ENCODE results near the gene HSD17B8. TPM values are rescaled to one million over a fixed set of nuclear protein-coding genes. Genes with fewer than 3 reads are reported as not detected.

Gene HSD17B8
- total RNA-seq, 4 donors from 2014 or later: 30.2 to 79.4 (median 40.9) TPM

- Histone ChIP-seq H3K27me3 (no peaks in the 10 kb centered on the region), H3K9me3 (no peaks in the 10 kb centered on the region), H3K4me3 (replicated peaks in 1 of 3) (no peak overlapping the region), H3K4me1 (peaks cover 10 to 16% of the 10 kb centered on the region in 2 donors), H3K36me3 (no peaks in the 10 kb centered on the region), H3K27ac (no peak overlapping the region)
- no peak for DNase-seq
- intact Hi-C loops (cut with DNase I): no loop called here
- TF ChIP-seq CTCF (IDR thresholded peaks at IDR 0.05) (no peak), POLR2A (IDR thresholded peaks at IDR 0.05) (no peak)
- WGBS, 2 donors: 97 to 98% methylated on average over 13 of the region's 13 CpGs
Observed at GRCh38 chr6:33250731-33251130, 46.3 kb downstream of the HSD17B8 start.

GRCh38 chr6:33251395-33252012 lies 47.0 kb downstream of the HSD17B8 start:
- WGBS, 2 donors: 89 to 91% methylated on average over 6 of the region's 6 CpGs
- Histone ChIP-seq H3K27me3 (no peaks in the 10 kb centered on the region), H3K27ac (no peak overlapping the region), H3K9me3 (no peaks in the 10 kb centered on the region), H3K4me1 (peaks cover 10 to 16% of the 10 kb centered on the region in 2 donors), H3K36me3 (no peaks in the 10 kb centered on the region), H3K4me3 (replicated peaks in 1 of 3) (no peak overlapping the region)
- no peak for TF ChIP-seq POLR2A (IDR thresholded peaks at IDR 0.05)
- TF ChIP-seq CTCF (IDR thresholded peaks at IDR 0.05): no peak
- no peak for DNase-seq
- intact Hi-C loops (cut with DNase I): no loop called here

- no peak for DNase-seq
- Histone ChIP-seq H3K36me3 (no peaks in the 10 kb centered on the region), H3K9me3 (no peaks in the 10 kb centered on the region), H3K4me1 (peaks cover 10 to 16% of the 10 kb centered on the region in 2 donors), H3K27me3 (no peaks in the 10 kb centered on the region), H3K27ac (no peak overlapping the region), H3K4me3 (replicated peaks in 1 of 3) (no peak overlapping the region)
- TF ChIP-seq CTCF (IDR thresholded peaks at IDR 0.05): no peak
- TF ChIP-seq POLR2A (IDR thresholded peaks at IDR 0.05): no peak
- intact Hi-C loops (cut with DNase I): no loop called here
Observed at GRCh38 chr6:33252759-33253158, 48.3 kb downstream of the HSD17B8 start.

- 96 to 97% methylated on average over 4 of the region's 4 CpGs for WGBS, 2 donors
Observed at GRCh38 chr6:33254591-33254990, 50.1 kb downstream of the HSD17B8 start.

More at GRCh38 chr6:33254591-33254990, 50.1 kb downstream of the HSD17B8 start:
- H3K27me3 ChIP-seq: no peaks in the 10 kb centered on the region
- H3K27ac ChIP-seq: no peak overlapping the region
- H3K36me3 ChIP-seq: no peaks in the 10 kb centered on the region
- H3K4me3 ChIP-seq (replicated peaks in 1 of 3): no peak overlapping the region
- TF ChIP-seq CTCF (IDR thresholded peaks at IDR 0.05): no peak
- no peak for TF ChIP-seq POLR2A (IDR thresholded peaks at IDR 0.05)
- DNase-seq: no peak
- H3K9me3 ChIP-seq: no peaks in the 10 kb centered on the region
- intact Hi-C loops (cut with DNase I): no loop called here
- peaks cover 0 to 11% of the 10 kb centered on the region in 2 donors for H3K4me1 ChIP-seq

MicroRNAs within 50 kb of the gene (microRNA counts, 767-probe panel; counts per million panel counts)
- microRNA hsa-miR-219-1-3p (0 counts per million in 2 donors), microRNA hsa-miR-219-5p (0 to 1,912 counts per million in 2 donors)

Small RNAs within 50 kb of the gene (microRNA-seq; reads per million reads assigned to microRNA genes)
- gene MIR219A1: 1.8 reads per million

Small RNAs within 50 kb of the gene (small RNA-seq; reads per million reads assigned to genes)
- gene MIR219A1: 0.75 reads per million
- gene RNY4P10: 0.38 reads per million

Other genes starting within 250 kb of the HSD17B8 start
- 100 to 1,000 TPM; 206 to 282 (median 238) TPM for gene BRD2, start 236.1 kb upstream of the HSD17B8 start, total RNA-seq
- 10 to 100 TPM in 3 of 4 donors, 1 to 10 TPM in 1; 2.0 to 85.9 (median 20.3) TPM for gene HLA-DOA, start 195.1 kb upstream of the HSD17B8 start, total RNA-seq
- gene HLA-DPA1, start 131.0 kb upstream of the HSD17B8 start, total RNA-seq: 100 to 1,000 TPM in 1 of 4 donors, 10 to 100 TPM in 3; 15.4 to 172 (median 67.6) TPM
- gene HLA-DPB1, start 128.7 kb upstream of the HSD17B8 start, total RNA-seq: 10 to 100 TPM; 33.8 to 44.7 (median 41.0) TPM
- 1 to 10 TPM in 3 of 4 donors, under 1 TPM in 1; 0.68 to 2.8 (median 2.0) TPM for gene COL11A2, start 12.2 kb upstream of the HSD17B8 start, total RNA-seq
- 10 to 100 TPM; 29.6 to 46.8 (median 41.2) TPM for gene RXRB, start 4.0 kb upstream of the HSD17B8 start, total RNA-seq
- 100 to 1,000 TPM in 3 of 4 donors, 10 to 100 TPM in 1; 90.8 to 191 (median 153) TPM for gene SLC39A7, start 3.8 kb upstream of the HSD17B8 start, total RNA-seq
- 10 to 100 TPM; 20.3 to 40.2 (median 24.7) TPM for gene RING1, start 3.8 kb downstream of the HSD17B8 start, total RNA-seq
- gene VPS52, start 67.2 kb downstream of the HSD17B8 start, total RNA-seq: 10 to 100 TPM; 45.5 to 64.8 (median 54.8) TPM
- gene RPS18, start 67.4 kb downstream of the HSD17B8 start, total RNA-seq: 1,000 to 10,000 TPM; 1,790 to 3,429 (median 2,432) TPM
- 10 to 100 TPM; 10.5 to 19.8 (median 16.4) TPM for gene B3GALT4, start 72.5 kb downstream of the HSD17B8 start, total RNA-seq
- gene WDR46, start 84.6 kb downstream of the HSD17B8 start, total RNA-seq: 10 to 100 TPM; 25.8 to 63.9 (median 45.2) TPM
- gene PFDN6, start 84.9 kb downstream of the HSD17B8 start, total RNA-seq: 10 to 100 TPM; 29.1 to 51.9 (median 35.6) TPM
- gene RGL2, start 94.3 kb downstream of the HSD17B8 start, total RNA-seq: 10 to 100 TPM; 66.8 to 78.5 (median 71.3) TPM
- 100 to 1,000 TPM in 3 of 4 donors, 10 to 100 TPM in 1; 86.4 to 151 (median 132) TPM for gene TAPBP, start 109.4 kb downstream of the HSD17B8 start, total RNA-seq
- 10 to 100 TPM; 17.9 to 30.3 (median 26.3) TPM for gene ZBTB22, start 113.1 kb downstream of the HSD17B8 start, total RNA-seq
- 10 to 100 TPM; 33.7 to 53.2 (median 38.9) TPM for gene DAXX, start 118.3 kb downstream of the HSD17B8 start, total RNA-seq
- 1 to 10 TPM in 2 of 4 donors, under 1 TPM in 2; 0.13 to 4.3 (median 0.91) TPM for gene KIFC1, start 187.2 kb downstream of the HSD17B8 start, total RNA-seq
- 100 to 1,000 TPM in 1 of 4 donors, 10 to 100 TPM in 3; 75.3 to 109 (median 88.5) TPM for gene PHF1, start 206.4 kb downstream of the HSD17B8 start, total RNA-seq
- gene CUTA, start 213.5 kb downstream of the HSD17B8 start, total RNA-seq: 100 to 1,000 TPM; 165 to 296 (median 257) TPM
- 10 to 100 TPM in 3 of 4 donors, 1 to 10 TPM in 1; 10.0 to 15.3 (median 12.2) TPM for gene SYNGAP1, start 215.4 kb downstream of the HSD17B8 start, total RNA-seq
- 1 to 10 TPM; 4.1 to 5.9 (median 4.6) TPM for gene ZBTB9, start 249.9 kb downstream of the HSD17B8 start, total RNA-seq